GM19372 (cell line): Measurements from ENCODE around the gene TP53BP1.
"Not testable (repeated sequence)": the region's sequence is repeated elsewhere in the genome, so short reads cannot be mapped to it uniquely, and the experiment has no call there.

Source experiments
- ATAC-seq: cut with Tn5 transposase; IDR thresholded peaks from one replicate; pipeline ENCODE4 v1.9.1; 2021; ENCODE audit warnings: mild to moderate bottlenecking, low read depth, moderate library complexity; ENCODE audit not compliant: unreplicated experiment

The TP53BP1 gene

GRCh38 chr15:43423793-43424192 is 69.2 kb downstream of the TP53BP1 start:
- ATAC-seq: no peak

GRCh38 chr15:43420876-43421275 is 72.1 kb downstream of the TP53BP1 start:
- no peak for ATAC-seq

- no peak for ATAC-seq
These were observed 72.5 kb downstream of the TP53BP1 start for GRCh38 chr15:43420435-43420834.

- ATAC-seq: no peak
These were observed 78.8 kb downstream of the TP53BP1 start for GRCh38 chr15:43414196-43414595.

- no peak for ATAC-seq
These were observed 80.9 kb downstream of the TP53BP1 start for GRCh38 chr15:43412096-43412495.

GRCh38 chr15:43410572-43411214 is 82.3 kb downstream of the TP53BP1 start:
- no peak for ATAC-seq

- no peak for ATAC-seq
These were observed 84.2 kb downstream of the TP53BP1 start for GRCh38 chr15:43408789-43409188.

GRCh38 chr15:43406808-43407207 is 86.1 kb downstream of the TP53BP1 start:
- ATAC-seq: no peak

GRCh38 chr15:43406189-43406588 is 86.8 kb downstream of the TP53BP1 start:
- no peak for ATAC-seq

GRCh38 chr15:43404130-43404529 is 88.8 kb downstream of the TP53BP1 start:
- ATAC-seq: no peak

- ATAC-seq: no peak
These were observed 89.3 kb downstream of the TP53BP1 start for GRCh38 chr15:43403616-43404015.

GRCh38 chr15:43402255-43402654 is 90.7 kb downstream of the TP53BP1 start:
- no peak for ATAC-seq

- ATAC-seq: not testable (repeated sequence)
These were observed 99.4 kb downstream of the TP53BP1 start for GRCh38 chr15:43393592-43393991.

- ATAC-seq: no peak
These were observed 102.2 kb downstream of the TP53BP1 start for GRCh38 chr15:43390723-43391122.

GRCh38 chr15:43383070-43383469 is 109.9 kb downstream of the TP53BP1 start:
- no peak for ATAC-seq

- ATAC-seq: no peak
These were observed 110.6 kb downstream of the TP53BP1 start for GRCh38 chr15:43382310-43382709.

- ATAC-seq: no peak
These were observed 114.4 kb downstream of the TP53BP1 start for GRCh38 chr15:43378601-43379000.

GRCh38 chr15:43376017-43376705 is 116.8 kb downstream of the TP53BP1 start:
- no peak for ATAC-seq

- ATAC-seq: peak; percentile 80
These were observed 121.7 kb downstream of the TP53BP1 start, which contains the start of the genes TUBGCP4 and ZSCAN29 for GRCh38 chr15:43370975-43371974. Gene TUBGCP4, plus strand, starts transcription at chr15:43371101. Its CDS starts 254 bp downstream, at chr15:43371355. Gene ZSCAN29, minus strand, starts transcription at chr15:43371043. Its CDS starts 1,130 bp downstream, at chr15:43369913.

GRCh38 chr15:43370310-43370974 is 122.5 kb downstream of the TP53BP1 start:
- ATAC-seq: peak; percentile 42
